ENCODE results near the gene PPM1G.
A peak's percentile ranks its signal among the peaks of the same experiment; 100 is the strongest.
"Not testable (repeated sequence)": the region's sequence is repeated elsewhere in the genome, so short reads cannot be mapped to it uniquely, and the experiment has no call there.

The PPM1G gene

DNA sequence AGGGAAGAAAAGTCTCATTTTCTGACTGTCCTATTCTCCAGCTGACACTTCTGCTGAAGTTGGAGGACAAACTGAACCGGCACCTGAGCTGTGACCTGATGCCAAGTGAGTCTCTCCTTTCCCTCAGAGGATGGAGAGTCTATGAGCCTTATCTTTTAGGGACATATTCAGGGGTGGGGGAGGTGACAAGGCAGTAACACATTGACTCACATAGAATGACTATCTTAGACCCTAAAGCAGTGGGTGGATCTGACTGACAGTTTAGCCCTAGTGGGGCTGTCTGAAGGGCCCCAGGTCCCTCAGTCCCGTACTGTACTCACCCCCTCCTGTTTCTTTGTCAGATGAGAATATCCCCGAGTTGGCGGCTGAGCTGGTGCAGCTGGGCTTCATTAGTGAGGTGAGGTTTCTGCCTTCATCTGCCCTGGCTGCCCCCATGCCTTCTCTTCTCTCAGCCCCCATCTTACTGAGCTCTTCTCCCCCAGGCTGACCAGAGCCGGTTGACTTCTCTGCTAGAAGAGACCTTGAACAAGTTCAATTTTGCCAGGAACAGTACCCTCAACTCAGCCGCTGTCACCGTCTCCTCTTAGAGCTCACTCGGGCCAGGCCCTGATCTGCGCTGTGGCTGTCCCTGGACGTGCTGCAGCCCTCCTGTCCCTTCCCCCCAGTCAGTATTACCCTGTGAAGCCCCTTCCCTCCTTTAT, 32.0 kb upstream of the PPM1G start:
- Histone ChIP-seq H3K27ac (ENCODE audit: low read length) (no peak overlapping the region), H3K27me3 (ENCODE audit: control insufficient read depth, insufficient read depth, low read length) (no peaks in the 10 kb centered on the region), H3K36me3 (ENCODE audit: control insufficient read depth, insufficient read depth, low read length) (peaks cover 11% of the 10 kb centered on the region), H3K4me1 (ENCODE audit: control insufficient read depth, insufficient read depth, low read length) (0 out of 2 replicates have a peak, but pooled peaks cover 2% of the 10 kb centered on the region), H3K4me3 (ENCODE audit: low read length) (no peak overlapping the region), H3K9me3 (ENCODE audit: control insufficient read depth, insufficient read depth, low read length) (no peaks in the 10 kb centered on the region)
- WGBS (ENCODE audit: insufficient coverage, insufficient read length): no CpG with 5 or more reads among the region's 10 CpGs
- DNase-seq (ENCODE audit: low read depth, low spot score): no peak

DNA sequence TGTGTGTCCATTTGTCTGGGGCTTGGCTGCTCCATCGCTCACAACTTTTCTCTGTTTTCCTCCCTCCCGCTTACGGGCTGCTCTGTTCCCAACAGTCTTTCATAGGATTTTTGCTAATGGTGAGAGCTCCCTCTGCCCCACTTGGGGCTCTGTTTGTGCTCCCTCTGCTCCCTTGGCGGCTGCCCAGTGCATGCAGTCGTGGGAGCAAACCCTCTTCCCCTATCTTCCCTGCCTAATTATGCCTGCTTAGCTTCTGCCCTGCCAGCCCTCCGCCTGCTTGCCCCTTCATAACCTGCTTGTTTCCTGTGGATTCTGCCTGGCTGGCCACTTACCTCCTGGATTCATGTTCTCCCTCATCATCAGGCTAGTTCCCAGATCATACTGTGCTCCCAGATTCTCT, 26.2 kb upstream of the PPM1G start:
- Histone ChIP-seq H3K9me3 (ENCODE audit: control insufficient read depth, insufficient read depth, low read length) (no peaks in the 10 kb centered on the region), H3K27me3 (ENCODE audit: control insufficient read depth, insufficient read depth, low read length) (no peaks in the 10 kb centered on the region), H3K36me3 (ENCODE audit: control insufficient read depth, insufficient read depth, low read length) (peaks cover 23% of the 10 kb centered on the region), H3K4me3 (ENCODE audit: low read length) (no peak overlapping the region), H3K27ac (ENCODE audit: low read length) (no peak overlapping the region), H3K4me1 (ENCODE audit: control insufficient read depth, insufficient read depth, low read length) (no peaks in the 10 kb centered on the region)
- WGBS (ENCODE audit: insufficient coverage, insufficient read length): no CpG with 5 or more reads among the region's 6 CpGs
- DNase-seq (ENCODE audit: low read depth, low spot score): no peak

DNA sequence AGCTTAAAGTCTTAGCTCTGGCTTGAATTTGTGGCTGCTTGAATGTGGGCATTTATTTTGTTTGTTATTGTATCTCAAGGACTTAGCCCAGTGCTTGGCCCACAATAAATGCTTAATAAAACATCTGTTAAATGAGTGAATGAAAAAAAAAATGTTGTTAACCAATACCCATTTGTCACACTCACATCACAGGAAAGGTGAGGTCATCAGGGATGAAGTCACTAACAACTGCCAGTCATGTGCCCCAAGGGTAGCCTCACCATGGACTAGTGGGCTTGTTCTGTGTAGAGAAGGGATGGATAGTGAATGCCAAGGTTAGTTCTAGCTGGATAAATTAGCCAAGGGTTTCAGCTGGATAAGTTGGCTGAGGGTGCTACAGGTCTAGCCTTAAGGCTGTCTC, 22.0 kb upstream of the PPM1G start:
- Histone ChIP-seq H3K4me3 (ENCODE audit: low read length) (no peak overlapping the region), H3K4me1 (ENCODE audit: control insufficient read depth, insufficient read depth, low read length) (no peaks in the 10 kb centered on the region; the same call in 1 of the 2 replicates)
- DNase-seq (ENCODE audit: low read depth, low spot score): no peak

DNA sequence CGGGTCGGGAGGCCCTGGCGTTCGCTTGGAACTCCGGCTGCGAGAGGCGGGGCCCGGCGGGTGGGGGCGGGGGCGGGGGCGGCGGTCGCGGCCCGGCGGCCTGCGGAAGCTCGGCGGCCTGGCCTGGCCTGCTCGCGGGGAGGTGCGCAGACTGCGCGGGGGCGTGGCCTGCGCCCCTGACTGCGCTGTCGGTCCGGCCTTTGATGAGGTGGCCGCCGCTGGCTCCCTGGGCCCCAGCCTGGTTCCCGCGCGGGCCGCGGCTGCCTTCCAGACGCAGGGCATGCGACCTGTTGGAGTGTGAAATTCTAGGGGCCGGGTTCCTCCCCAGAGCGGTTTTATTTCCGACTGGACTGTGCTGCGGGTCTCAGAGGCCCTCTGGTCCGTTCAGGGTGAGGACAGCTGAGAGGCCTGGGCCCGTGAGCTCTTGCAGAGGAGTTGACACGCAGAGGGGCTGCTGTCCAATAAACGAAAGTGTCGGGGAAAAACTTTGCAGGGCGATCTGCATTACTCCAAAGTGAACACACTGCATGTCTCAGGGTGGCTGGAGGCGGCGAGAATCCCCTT, 19.7 kb upstream of the PPM1G start:
- no peak for DNase-seq (ENCODE audit: low read depth, low spot score)
- H3K27ac ChIP-seq (ENCODE audit: low read length): no peak overlapping the region
- no CpG with 5 or more reads among the region's 51 CpGs for whole genome bisulfite sequencing (ENCODE audit: insufficient coverage, insufficient read length)

More for the DNA sequence above, 22.0 kb upstream of the PPM1G start:
- H3K27me3 ChIP-seq (ENCODE audit: control insufficient read depth, insufficient read depth, low read length): no peaks in the 10 kb centered on the region
- no peak overlapping the region for H3K27ac ChIP-seq (ENCODE audit: low read length)
- H3K9me3 ChIP-seq (ENCODE audit: control insufficient read depth, insufficient read depth, low read length): no peaks in the 10 kb centered on the region
- peaks cover 17% of the 10 kb centered on the region for H3K36me3 ChIP-seq (ENCODE audit: control insufficient read depth, insufficient read depth, low read length)

DNA sequence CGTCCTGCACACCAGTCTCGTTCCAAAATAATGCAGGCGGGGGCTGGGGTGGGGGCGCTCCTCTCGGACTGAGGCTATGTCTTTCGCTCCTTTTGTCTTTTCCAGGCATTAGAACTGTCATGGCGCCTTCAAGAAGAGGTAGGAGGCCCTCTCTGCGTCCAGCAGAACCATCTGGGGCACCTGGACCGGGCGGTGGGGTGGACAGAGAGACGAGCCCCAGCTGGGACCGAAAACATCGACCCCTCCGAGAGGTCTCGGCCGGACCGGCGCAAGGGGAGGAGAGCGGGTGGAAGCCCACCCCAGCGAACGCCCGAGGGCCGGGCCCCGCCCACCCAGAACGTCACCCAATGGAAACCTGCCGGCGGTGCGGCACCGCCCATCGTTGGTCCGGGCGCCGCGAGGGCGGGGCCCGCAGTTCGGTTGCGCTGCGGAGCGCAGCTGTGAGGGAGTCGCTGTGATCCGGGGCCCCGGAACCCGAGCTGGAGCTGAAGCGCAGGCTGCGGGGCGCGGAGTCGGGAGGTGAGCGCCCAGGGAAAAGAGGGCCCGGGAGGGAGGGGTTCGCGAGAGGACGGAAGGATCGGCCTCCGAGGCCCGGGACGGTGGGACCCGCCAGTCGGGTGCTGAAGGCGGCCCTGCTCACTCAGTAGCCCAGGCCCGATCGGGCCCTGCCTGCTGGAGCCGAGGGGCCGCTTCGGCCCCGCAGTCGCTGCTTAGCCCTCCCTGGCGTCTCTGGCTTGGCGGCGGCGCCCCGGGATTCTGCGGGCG, 19.0 kb upstream of the PPM1G start, which contains the start of gene NRBP1:
Gene NRBP1, plus strand, starts transcription at position 419 of the 765 bp plus-strand sequence. CDS start 4,643 bp downstream, outside the sequence.
- Histone ChIP-seq H3K36me3 (ENCODE audit: control insufficient read depth, insufficient read depth, low read length) (peaks cover 4% of the 10 kb centered on the region), H3K27ac (ENCODE audit: low read length) (no peak within 1 kb of the TSS), H3K4me1 (ENCODE audit: control insufficient read depth, insufficient read depth, low read length) (no peaks in the 10 kb centered on the region; the same call in 1 of the 2 replicates), H3K27me3 (ENCODE audit: control insufficient read depth, insufficient read depth, low read length) (no peaks in the 10 kb centered on the region), H3K4me3 (ENCODE audit: low read length) (peak within 1 kb of the TSS; percentile 79), H3K9me3 (ENCODE audit: control insufficient read depth, insufficient read depth, low read length) (no peaks in the 10 kb centered on the region)
- no CpG with 5 or more reads among the region's 75 CpGs for WGBS (ENCODE audit: insufficient coverage, insufficient read length)
- peak; percentile 81 for DNase-seq (ENCODE audit: low read depth, low spot score)

More for the DNA sequence above, 19.7 kb upstream of the PPM1G start:
- Histone ChIP-seq H3K36me3 (ENCODE audit: control insufficient read depth, insufficient read depth, low read length) (peaks cover 6% of the 10 kb centered on the region), H3K27me3 (ENCODE audit: control insufficient read depth, insufficient read depth, low read length) (no peaks in the 10 kb centered on the region), H3K4me1 (ENCODE audit: control insufficient read depth, insufficient read depth, low read length) (no peaks in the 10 kb centered on the region; the same call in 1 of the 2 replicates), H3K9me3 (ENCODE audit: control insufficient read depth, insufficient read depth, low read length) (no peaks in the 10 kb centered on the region), H3K4me3 (ENCODE audit: low read length) (peak overlapping the region; percentile 79)

DNA sequence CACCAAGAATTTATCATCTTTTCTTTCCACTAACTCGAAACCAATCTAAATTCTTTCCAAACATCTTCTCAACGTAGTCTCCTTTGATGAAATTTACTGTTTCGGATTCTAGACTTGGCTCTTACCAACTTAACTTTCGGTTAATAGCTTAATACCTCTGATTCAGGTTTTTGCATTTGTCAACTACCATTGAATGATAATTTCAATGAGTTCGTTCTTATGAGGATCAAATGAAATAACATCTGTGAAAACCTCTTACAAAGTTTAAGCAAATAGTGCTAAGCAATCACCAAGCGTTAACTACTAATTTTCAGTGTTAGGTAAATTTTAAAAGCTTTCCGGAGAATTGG, 18.4 kb upstream of the PPM1G start:
- no peaks in the 10 kb centered on the region; the same call in 1 of the 2 replicates for H3K36me3 ChIP-seq (ENCODE audit: control insufficient read depth, insufficient read depth, low read length)
- 100% methylated on average over 3 of the region's 7 CpGs for WGBS (ENCODE audit: insufficient coverage, insufficient read length)
- no peaks in the 10 kb centered on the region for H3K27me3 ChIP-seq (ENCODE audit: control insufficient read depth, insufficient read depth, low read length)
- H3K4me1 ChIP-seq (ENCODE audit: control insufficient read depth, insufficient read depth, low read length): no peaks in the 10 kb centered on the region; the same call in 1 of the 2 replicates
- H3K9me3 ChIP-seq (ENCODE audit: control insufficient read depth, insufficient read depth, low read length): no peaks in the 10 kb centered on the region
- no peak for DNase-seq (ENCODE audit: low read depth, low spot score)
- no peak overlapping the region for H3K27ac ChIP-seq (ENCODE audit: low read length)
- peak overlapping the region; percentile 79; the same call in 1 of the 2 replicates for H3K4me3 ChIP-seq (ENCODE audit: low read length)

GRCh38 chr2:27425039-27425438, 15.6 kb upstream of the PPM1G start:
- not testable (repeated sequence) for H3K36me3 ChIP-seq (ENCODE audit: control insufficient read depth, insufficient read depth, low read length); H3K4me3 ChIP-seq (ENCODE audit: low read length); H3K4me1 ChIP-seq (ENCODE audit: control insufficient read depth, insufficient read depth, low read length); H3K27ac ChIP-seq (ENCODE audit: low read length); DNase-seq (ENCODE audit: low read depth, low spot score); H3K27me3 ChIP-seq (ENCODE audit: control insufficient read depth, insufficient read depth, low read length); H3K9me3 ChIP-seq (ENCODE audit: control insufficient read depth, insufficient read depth, low read length)
- no CpG with 5 or more reads among the region's 10 CpGs for WGBS (ENCODE audit: insufficient coverage, insufficient read length)

- no peak for DNase-seq (ENCODE audit: low read depth, low spot score)
- no peaks in the 10 kb centered on the region for H3K36me3 ChIP-seq (ENCODE audit: control insufficient read depth, insufficient read depth, low read length)
- WGBS (ENCODE audit: insufficient coverage, insufficient read length): no CpG with 5 or more reads among the region's 3 CpGs
- H3K27ac ChIP-seq (ENCODE audit: low read length): no peak overlapping the region
- no peaks in the 10 kb centered on the region; the same call in 1 of the 2 replicates for H3K4me1 ChIP-seq (ENCODE audit: control insufficient read depth, insufficient read depth, low read length)
- H3K27me3 ChIP-seq (ENCODE audit: control insufficient read depth, insufficient read depth, low read length): no peaks in the 10 kb centered on the region
- H3K4me3 ChIP-seq (ENCODE audit: low read length): no peak overlapping the region
- H3K9me3 ChIP-seq (ENCODE audit: control insufficient read depth, insufficient read depth, low read length): no peaks in the 10 kb centered on the region
These were observed 13.6 kb upstream of the PPM1G start for GRCh38 chr2:27422958-27423357.

DNA sequence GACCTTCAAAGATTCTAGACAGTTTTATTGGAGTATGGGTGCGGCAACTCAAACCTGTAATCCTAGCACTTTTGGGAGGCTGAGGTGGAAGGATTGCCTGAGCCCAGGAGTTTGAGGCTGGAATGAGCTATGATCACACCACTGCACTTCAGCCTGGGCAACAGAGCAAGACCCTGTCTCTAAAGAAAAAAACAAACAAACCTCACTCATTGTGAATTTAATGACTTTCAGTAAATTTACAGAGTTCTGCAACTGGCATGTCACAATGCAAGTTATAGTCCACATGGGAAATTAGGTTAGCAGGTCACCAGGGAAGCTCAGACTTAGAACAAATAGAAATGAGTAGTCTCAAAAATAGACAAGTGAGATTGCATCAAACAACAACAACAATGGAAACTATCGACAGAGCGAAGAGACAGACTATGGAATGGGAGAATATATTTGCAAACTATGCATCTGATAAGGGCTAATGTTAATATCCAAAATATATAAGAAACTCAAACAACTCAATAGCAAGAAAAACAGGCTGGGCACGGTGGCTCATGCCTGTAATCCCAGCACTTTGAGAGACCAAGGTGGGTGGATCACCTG, 12.4 kb upstream of the PPM1G start:
- no peaks in the 10 kb centered on the region for H3K27me3 ChIP-seq (ENCODE audit: control insufficient read depth, insufficient read depth, low read length)
- no peaks in the 10 kb centered on the region for H3K9me3 ChIP-seq (ENCODE audit: control insufficient read depth, insufficient read depth, low read length)
- no peaks in the 10 kb centered on the region for H3K4me1 ChIP-seq (ENCODE audit: control insufficient read depth, insufficient read depth, low read length)
- no CpG with 5 or more reads among the region's 4 CpGs for WGBS (ENCODE audit: insufficient coverage, insufficient read length)
- no peaks in the 10 kb centered on the region for H3K36me3 ChIP-seq (ENCODE audit: control insufficient read depth, insufficient read depth, low read length)
- DNase-seq (ENCODE audit: low read depth, low spot score): no peak
- H3K4me3 ChIP-seq (ENCODE audit: low read length): no peak overlapping the region
- no peak overlapping the region for H3K27ac ChIP-seq (ENCODE audit: low read length)

DNA sequence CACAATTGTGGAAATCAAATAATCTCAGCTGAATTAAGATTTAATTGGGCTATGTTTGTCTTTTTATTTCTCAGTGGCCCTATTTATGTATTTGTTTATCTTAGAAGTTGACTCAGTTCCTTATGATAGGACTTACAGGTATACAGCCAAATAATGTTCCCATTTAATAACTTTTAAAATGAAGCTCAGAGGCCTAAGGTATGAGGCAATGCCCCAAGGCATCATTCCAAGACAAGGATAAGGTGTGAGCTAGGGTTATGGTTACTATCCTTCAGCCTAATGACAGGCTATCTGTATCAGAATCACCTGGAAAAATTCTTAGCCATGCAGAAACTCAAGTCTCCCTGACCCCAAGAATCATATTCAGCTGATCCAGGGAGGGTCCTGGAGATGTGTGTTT, 11.6 kb upstream of the PPM1G start:
- H3K4me1 ChIP-seq (ENCODE audit: control insufficient read depth, insufficient read depth, low read length): no peaks in the 10 kb centered on the region
- H3K27ac ChIP-seq (ENCODE audit: low read length): no peak overlapping the region
- DNase-seq (ENCODE audit: low read depth, low spot score): no peak
- H3K4me3 ChIP-seq (ENCODE audit: low read length): no peak overlapping the region
- no peaks in the 10 kb centered on the region for H3K9me3 ChIP-seq (ENCODE audit: control insufficient read depth, insufficient read depth, low read length)
- no peaks in the 10 kb centered on the region for H3K36me3 ChIP-seq (ENCODE audit: control insufficient read depth, insufficient read depth, low read length)
- no peaks in the 10 kb centered on the region for H3K27me3 ChIP-seq (ENCODE audit: control insufficient read depth, insufficient read depth, low read length)

Measured in iPS DF 6.9 (cell line).